Measurements from ENCODE around the gene GJA5. TPM values are rescaled to one million over a fixed set of nuclear protein-coding genes. Genes with fewer than 3 reads are reported as not detected.
"Not testable (repeated sequence)": the region's sequence is repeated elsewhere in the genome, so short reads cannot be mapped to it uniquely, and the experiment has no call there.

The GJA5 gene
- total RNA-seq, 1 donor from 2014 or later = 0.29 TPM

GRCh38 chr1:147735423-147735822, 25.0 kb downstream of the GJA5 start:
- no peaks in the 10 kb centered on the region for H3K27me3 ChIP-seq (ENCODE audit: control insufficient read depth, insufficient read depth, low read length)
- no peaks in the 10 kb centered on the region for H3K36me3 ChIP-seq (ENCODE audit: control insufficient read depth, insufficient read depth, low read length)
- TF ChIP-seq CTCF (IDR thresholded peaks at IDR 0.05; ENCODE audit: insufficient read depth, low read length, poor library complexity, severe bottlenecking) = no peak
- DNase-seq (ENCODE audit: low read depth) = no peak
- no peak overlapping the region for H3K4me3 ChIP-seq (ENCODE audit: low read depth, low read length)

GRCh38 chr1:147734291-147734841, 26.0 kb downstream of the GJA5 start:
- not testable (repeated sequence) for DNase-seq (ENCODE audit: low read depth); H3K27me3 ChIP-seq (ENCODE audit: control insufficient read depth, insufficient read depth, low read length); H3K36me3 ChIP-seq (ENCODE audit: control insufficient read depth, insufficient read depth, low read length); H3K4me3 ChIP-seq (ENCODE audit: low read depth, low read length)

GRCh38 chr1:147729315-147729714, 31.1 kb downstream of the GJA5 start:
- Histone ChIP-seq H3K36me3 (ENCODE audit: control insufficient read depth, insufficient read depth, low read length) (no peaks in the 10 kb centered on the region), H3K27me3 (ENCODE audit: control insufficient read depth, insufficient read depth, low read length) (no peaks in the 10 kb centered on the region), H3K4me3 (ENCODE audit: low read depth, low read length) (no peak overlapping the region)
- no peak for TF ChIP-seq CTCF (IDR thresholded peaks at IDR 0.05; ENCODE audit: insufficient read depth, low read length, poor library complexity, severe bottlenecking)
- DNase-seq (ENCODE audit: low read depth) = no peak

GRCh38 chr1:147726168-147726567, 34.2 kb downstream of the GJA5 start:
- no peak for DNase-seq (ENCODE audit: low read depth)
- no peak for TF ChIP-seq CTCF (IDR thresholded peaks at IDR 0.05; ENCODE audit: insufficient read depth, low read length, poor library complexity, severe bottlenecking)
- Histone ChIP-seq H3K4me3 (ENCODE audit: low read depth, low read length) (no peak overlapping the region), H3K36me3 (ENCODE audit: control insufficient read depth, insufficient read depth, low read length) (no peaks in the 10 kb centered on the region), H3K27me3 (ENCODE audit: control insufficient read depth, insufficient read depth, low read length) (no peaks in the 10 kb centered on the region)

- H3K36me3 ChIP-seq (ENCODE audit: control insufficient read depth, insufficient read depth, low read length) = no peaks in the 10 kb centered on the region
- TF ChIP-seq CTCF (IDR thresholded peaks at IDR 0.05; ENCODE audit: insufficient read depth, low read length, poor library complexity, severe bottlenecking) = no peak
- H3K27me3 ChIP-seq (ENCODE audit: control insufficient read depth, insufficient read depth, low read length) = no peaks in the 10 kb centered on the region
- DNase-seq (ENCODE audit: low read depth) = no peak
- H3K4me3 ChIP-seq (ENCODE audit: low read depth, low read length) = no peak overlapping the region
Observed at GRCh38 chr1:147725685-147726084, 34.7 kb downstream of the GJA5 start.

- no peak overlapping the region for H3K4me3 ChIP-seq (ENCODE audit: low read depth, low read length)
- peak; percentile 58 for TF ChIP-seq CTCF (IDR thresholded peaks at IDR 0.05; ENCODE audit: insufficient read depth, low read length, poor library complexity, severe bottlenecking)
- H3K36me3 ChIP-seq (ENCODE audit: control insufficient read depth, insufficient read depth, low read length) = no peaks in the 10 kb centered on the region
- no peak for DNase-seq (ENCODE audit: low read depth)
- no peaks in the 10 kb centered on the region for H3K27me3 ChIP-seq (ENCODE audit: control insufficient read depth, insufficient read depth, low read length)
Observed at GRCh38 chr1:147723691-147724323, 36.6 kb downstream of the GJA5 start.
